Calu3 (cell line): Measurements from ENCODE around the gene SPAG16. TPM values are rescaled to one million over a fixed set of nuclear protein-coding genes. Genes with fewer than 3 reads are reported as not detected.

Experiments
- BruUV-seq: library from RNA; stranded (reverse); fragments of 400-500 nt; replicated peaks from 2 replicates; lab custom pipeline; 2021; lab: Mats Ljungman, UMichigan
- CTCF ChIA-PET: fragments of 300-600 bp; sonication (Branson Sonifier 250); formaldehyde crosslinking; loops from one replicate; lab custom pipeline; 2022; ENCODE audit warnings: antibody characterized with exemption; lab: Charles Lee
- DNase-seq: peaks from one replicate; pipeline ENCODE4 v3.0.0; 2022
- H3K27ac Mint-ChIP-seq: one replicate; pipeline ENCODE4 v1.8.0; 2022; ENCODE audit warnings: mixed read lengths; ENCODE audit not compliant: unreplicated experiment
- H3K27me3 Mint-ChIP-seq: one replicate; pipeline ENCODE4 v1.8.0; 2022; ENCODE audit warnings: mixed read lengths; ENCODE audit not compliant: unreplicated experiment
- H3K36me3 Mint-ChIP-seq: one replicate; pipeline ENCODE4 v1.8.0; 2022; ENCODE audit warnings: mild to moderate bottlenecking, moderate library complexity, mixed read lengths; ENCODE audit not compliant: insufficient read depth, unreplicated experiment
- H3K4me1 Mint-ChIP-seq: one replicate; pipeline ENCODE4 v1.8.0; 2022; ENCODE audit warnings: mild to moderate bottlenecking, low read depth, mixed read lengths; ENCODE audit not compliant: unreplicated experiment
- H3K4me3 Mint-ChIP-seq: one replicate; pipeline ENCODE4 v1.8.0; 2022; ENCODE audit warnings: mild to moderate bottlenecking, low read depth, moderate library complexity, mixed read lengths; ENCODE audit not compliant: unreplicated experiment
- H3K9me3 Mint-ChIP-seq: one replicate; pipeline ENCODE4 v1.8.0; 2022; ENCODE audit warnings: low read depth, mixed read lengths; ENCODE audit not compliant: unreplicated experiment
- CTCF ChIP-seq: fragments of 200-600 bp; IDR thresholded peaks from one replicate; pipeline ENCODE4 v1.8.0; 2022; ENCODE audit warnings: antibody characterized with exemption; ENCODE audit not compliant: unreplicated experiment
- intact Hi-C: fragments of 100-400 bp; cut with micrococcal nuclease; formaldehyde crosslinking; loops from one replicate; pipeline ENCODE4 v1.10.0; 2022; ENCODE audit not compliant: unreplicated experiment
- total RNA-seq: library from RNA; stranded (reverse); gene quantifications from 2 replicates; pipeline ENCODE4 v1.2.3, GENCODE V29; 2022

Gene SPAG16
- total RNA-seq, 1 experiment from 2014 or later = 30.2 TPM

GRCh38 chr2:214126135-214126534 is 841.9 kb downstream of the SPAG16 start:
- DNase-seq = no peak

GRCh38 chr2:214127170-214127569 is 842.9 kb downstream of the SPAG16 start:
- Mint-ChIP-seq H3K4me1 (peaks cover 34% of the 10 kb centered on the region), H3K4me3 (no peak overlapping the region), H3K27ac (peak overlapping the region; percentile 76), H3K27me3 (no peaks in the 10 kb centered on the region), H3K9me3 (peaks cover 5% of the 10 kb centered on the region), H3K36me3 (no peaks in the 10 kb centered on the region)
- TF ChIP-seq CTCF = no peak
- BruUV-seq = no TSS peak
- CTCF ChIA-PET = interaction anchor here (0.6 kb wide), 1 partner anchor 1545 kb away, joined by 4 read pairs; no protein-coding TSS in a partner anchor
- intact Hi-C loops = no loop called here
- DNase-seq = no peak

More at GRCh38 chr2:214126135-214126534, 841.9 kb downstream of the SPAG16 start:
- H3K4me1 Mint-ChIP-seq = peaks cover 34% of the 10 kb centered on the region
- TF ChIP-seq CTCF = no peak
- no peak overlapping the region for H3K4me3 Mint-ChIP-seq
- peak overlapping the region; percentile 39 for H3K27ac Mint-ChIP-seq
- intact Hi-C loops = no loop called here
- H3K27me3 Mint-ChIP-seq = no peaks in the 10 kb centered on the region
- H3K9me3 Mint-ChIP-seq = peaks cover 5% of the 10 kb centered on the region
- CTCF ChIA-PET = interaction anchor here (0.7 kb wide), 1 partner anchor 152 kb away, joined by 3 read pairs; no protein-coding TSS in a partner anchor
- no peaks in the 10 kb centered on the region for H3K36me3 Mint-ChIP-seq
- BruUV-seq = no TSS peak

- no peaks in the 10 kb centered on the region for H3K36me3 Mint-ChIP-seq
- H3K27ac Mint-ChIP-seq = peak overlapping the region; percentile 76
- no peak overlapping the region for H3K4me3 Mint-ChIP-seq
- H3K9me3 Mint-ChIP-seq = peaks cover 5% of the 10 kb centered on the region
- CTCF ChIA-PET = interaction anchor here (0.6 kb wide), 1 partner anchor 1545 kb away, joined by 4 read pairs; no protein-coding TSS in a partner anchor
- H3K27me3 Mint-ChIP-seq = no peaks in the 10 kb centered on the region
- no peak for TF ChIP-seq CTCF
- intact Hi-C loops = no loop called here
- DNase-seq = peak; percentile 23
- H3K4me1 Mint-ChIP-seq = peaks cover 34% of the 10 kb centered on the region
- BruUV-seq = no TSS peak
These were observed 843.3 kb downstream of the SPAG16 start for GRCh38 chr2:214127571-214127970.

- CTCF ChIA-PET = interaction anchor here (0.6 kb wide), 1 partner anchor 1546 kb away, joined by 4 read pairs; no protein-coding TSS in a partner anchor
- no peak overlapping the region for H3K4me3 Mint-ChIP-seq
- H3K27ac Mint-ChIP-seq = peak overlapping the region; percentile 76
- no peaks in the 10 kb centered on the region for H3K36me3 Mint-ChIP-seq
- H3K27me3 Mint-ChIP-seq = no peaks in the 10 kb centered on the region
- peaks cover 5% of the 10 kb centered on the region for H3K9me3 Mint-ChIP-seq
- DNase-seq = no peak
- no TSS peak for BruUV-seq
- H3K4me1 Mint-ChIP-seq = peaks cover 34% of the 10 kb centered on the region
- intact Hi-C loops = no loop called here
- no peak for TF ChIP-seq CTCF
These were observed 843.8 kb downstream of the SPAG16 start for GRCh38 chr2:214128040-214128439.
